Lung (tissue), 12 donors: ENCODE measurements around the gene DPP6. TPM values are rescaled to one million over a fixed set of nuclear protein-coding genes. Genes with fewer than 3 reads are reported as not detected.

ENCODE experiments used
- ATAC-seq: fragments of 200-7000 bp; cut with Tn5 transposase; one replicate; pipeline ENCODE4 v1.9.1; 2020; ENCODE audit warnings: moderate number of reproducible peaks; ENCODE audit not compliant: insufficient read depth, low FRiP score
- DNase-seq, 3 donors: peaks; one replicate each; pipeline ENCODE4 v3.0.0-alpha.2; 2013 to 2017
- H3K27ac ChIP-seq, 2 donors: one replicate each; pipeline ENCODE4 v1.5.1; 2013; ENCODE audit warnings: mild to moderate bottlenecking in 2 of 2, moderate library complexity in 2 of 2, control low read depth in 1 of 2, inconsistent platforms in 1 of 2, low read depth in 1 of 2, low read length in 1 of 2
- H3K27me3 ChIP-seq, 3 donors: one replicate each; pipeline ENCODE4 v1.5.1; 2013; ENCODE audit warnings: low read length in 2 of 3; ENCODE audit not compliant: control insufficient read depth in 3 of 3, insufficient read depth in 3 of 3
- H3K36me3 ChIP-seq, 4 donors: one replicate each; pipeline ENCODE4 v1.5.1; 2013; ENCODE audit warnings: low read length in 4 of 4, mild to moderate bottlenecking in 1 of 4, moderate library complexity in 1 of 4; ENCODE audit not compliant: control insufficient read depth in 4 of 4, insufficient read depth in 4 of 4
- H3K4me1 ChIP-seq, 5 donors: one replicate each; pipeline ENCODE4 v1.5.1; 2013; ENCODE audit warnings: low read length in 5 of 5, mild to moderate bottlenecking in 2 of 5, moderate library complexity in 1 of 5; ENCODE audit not compliant: control insufficient read depth in 5 of 5, insufficient read depth in 5 of 5
- H3K4me3 ChIP-seq: one replicate; pipeline ENCODE4 v1.5.1; 2013; ENCODE audit warnings: mild to moderate bottlenecking, control low read depth, moderate library complexity
- H3K9ac ChIP-seq, 2 donors: one replicate each; pipeline ENCODE4 v1.5.1; 2013; ENCODE audit warnings: low read length in 2 of 2, control low read depth in 1 of 2; ENCODE audit not compliant: insufficient read depth in 1 of 2
- H3K9me3 ChIP-seq, 4 donors: one replicate each; pipeline ENCODE4 v1.5.1; 2013; ENCODE audit warnings: low read length in 3 of 4, mild to moderate bottlenecking in 1 of 4, moderate library complexity in 1 of 4; ENCODE audit not compliant: control insufficient read depth in 4 of 4, insufficient read depth in 3 of 4
- CTCF ChIP-seq: IDR thresholded peaks from 2 replicates; pipeline ENCODE4 v1.5.1; 2012; ENCODE audit warnings: mild to moderate bottlenecking; ENCODE audit errors: control extremely low read depth, extremely low read depth
- WGBS, 2 donors: extraction: QIAGEN DNeasy Blood & Tissue Kit; methylation state at CpG; one replicate each; pipeline ENCODE4 v1.1.7; 2013; 5-methylcytosine and 5-hydroxymethylcytosine counted together
- polyA plus RNA-seq, 2 donors: library from polyadenylated mRNA; stranded (reverse); fragments of 200-250 nt; gene quantifications; one replicate each; pipeline ENCODE4 v1.2.1, GENCODE V29; 2013
- total RNA-seq, 2 donors: library from RNA; depleted of rRNA in 1 of 2; stranded (reverse); fragments of >200 nt in 1 of 2; gene quantifications; one replicate each; pipeline ENCODE4 v1.2.1, GENCODE V29; 2014 to 2021
- donor health status: control.
- donor health status: control.
- donor health status: Bipolar disorder and iron deficiency.
- donor health status: healthy.
- donor health status: DM: yes; HTN: yes; CAD: no.

The DPP6 gene
- total and polyA plus RNA-seq, 4 donors, result 0.08 to 1.3 (median 0.75) TPM

- Histone ChIP-seq H3K9ac (no peak overlapping the region), H3K4me3 (no peak overlapping the region), H3K27ac (no peak overlapping the region), H3K36me3 (no peaks in the 10 kb centered on the region), H3K27me3 (peaks cover 0 to 10% (median 0%) of the 10 kb centered on the region in 3 donors), H3K9me3 (no peaks in the 10 kb centered on the region), H3K4me1 (no peaks in the 10 kb centered on the region)
- ATAC-seq (no peak), DNase-seq (no peak)
- no peak for TF ChIP-seq CTCF
- 73 to 85% methylated on average over 3 of the region's 3 CpGs for WGBS, 2 donors
Measured at GRCh38 chr7:154186811-154187210, 134.6 kb downstream of the DPP6 start.

- Histone ChIP-seq H3K4me1 (no peaks in the 10 kb centered on the region), H3K9ac (no peak overlapping the region), H3K36me3 (no peaks in the 10 kb centered on the region), H3K4me3 (no peak overlapping the region), H3K27ac (no peak overlapping the region), H3K27me3 (peaks cover 0 to 9% (median 0%) of the 10 kb centered on the region in 3 donors), H3K9me3 (no peaks in the 10 kb centered on the region)
- ATAC-seq, result no peak
- WGBS, 2 donors, result 77 to 83% methylated on average over 2 of the region's 2 CpGs
- TF ChIP-seq CTCF, result no peak
- no peak for DNase-seq
Measured at GRCh38 chr7:154188330-154188729, 136.1 kb downstream of the DPP6 start.

- Histone ChIP-seq H3K27me3 (no peaks in the 10 kb centered on the region), H3K4me1 (no peaks in the 10 kb centered on the region), H3K9ac (no peak overlapping the region), H3K36me3 (no peaks in the 10 kb centered on the region), H3K27ac (no peak overlapping the region), H3K9me3 (peaks cover 0 to 4% (median 0%) of the 10 kb centered on the region in 4 donors), H3K4me3 (no peak overlapping the region)
- ATAC-seq, result no peak
- no peak for DNase-seq
- TF ChIP-seq CTCF, result no peak
- 93 to 96% methylated on average over 7 of the region's 7 CpGs for WGBS, 2 donors
Measured at GRCh38 chr7:154195266-154195665, 143.1 kb downstream of the DPP6 start.

DNA sequence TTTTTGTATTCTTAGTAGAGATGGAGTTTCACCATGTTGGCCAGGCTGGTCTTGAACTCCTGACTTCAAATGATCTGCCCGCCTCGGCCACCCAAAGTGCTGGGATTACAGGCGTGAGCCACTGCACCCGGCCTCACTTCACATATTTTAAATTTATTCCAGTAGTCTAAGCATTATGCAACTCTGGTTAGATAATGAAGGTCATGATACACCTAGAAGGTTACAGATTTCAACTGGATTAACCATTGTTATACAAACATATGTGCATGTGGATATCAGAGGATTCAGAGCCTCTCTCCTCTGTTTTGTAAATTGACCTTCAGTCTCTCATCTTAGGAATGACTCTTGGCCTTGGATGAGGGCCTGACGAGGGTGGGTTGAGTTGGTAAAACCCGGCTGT is 146.3 kb downstream of the DPP6 start:
- no peak for TF ChIP-seq CTCF
- 81% methylated on average over 6 of the region's 6 CpGs for WGBS, 2 donors
- DNase-seq (no peak), ATAC-seq (no peak)
- no peaks in the 10 kb centered on the region for H3K36me3 ChIP-seq
- H3K27me3 ChIP-seq, result no peaks in the 10 kb centered on the region
- no peak overlapping the region for H3K27ac ChIP-seq
- no peak overlapping the region for H3K4me3 ChIP-seq
- H3K9me3 ChIP-seq, result peaks cover 0 to 6% (median 0%) of the 10 kb centered on the region in 4 donors
- H3K9ac ChIP-seq, result no peak overlapping the region
- no peaks in the 10 kb centered on the region for H3K4me1 ChIP-seq
